GM19025 (cell line): ENCODE measurements around the gene HCRTR1.

Experiments used
- ATAC-seq: cut with Tn5 transposase; IDR thresholded peaks from one replicate; pipeline ENCODE4 v1.9.1; 2021; ENCODE audit warnings: mild to moderate bottlenecking, low read depth, moderate library complexity; ENCODE audit not compliant: unreplicated experiment

HCRTR1 gene

DNA sequence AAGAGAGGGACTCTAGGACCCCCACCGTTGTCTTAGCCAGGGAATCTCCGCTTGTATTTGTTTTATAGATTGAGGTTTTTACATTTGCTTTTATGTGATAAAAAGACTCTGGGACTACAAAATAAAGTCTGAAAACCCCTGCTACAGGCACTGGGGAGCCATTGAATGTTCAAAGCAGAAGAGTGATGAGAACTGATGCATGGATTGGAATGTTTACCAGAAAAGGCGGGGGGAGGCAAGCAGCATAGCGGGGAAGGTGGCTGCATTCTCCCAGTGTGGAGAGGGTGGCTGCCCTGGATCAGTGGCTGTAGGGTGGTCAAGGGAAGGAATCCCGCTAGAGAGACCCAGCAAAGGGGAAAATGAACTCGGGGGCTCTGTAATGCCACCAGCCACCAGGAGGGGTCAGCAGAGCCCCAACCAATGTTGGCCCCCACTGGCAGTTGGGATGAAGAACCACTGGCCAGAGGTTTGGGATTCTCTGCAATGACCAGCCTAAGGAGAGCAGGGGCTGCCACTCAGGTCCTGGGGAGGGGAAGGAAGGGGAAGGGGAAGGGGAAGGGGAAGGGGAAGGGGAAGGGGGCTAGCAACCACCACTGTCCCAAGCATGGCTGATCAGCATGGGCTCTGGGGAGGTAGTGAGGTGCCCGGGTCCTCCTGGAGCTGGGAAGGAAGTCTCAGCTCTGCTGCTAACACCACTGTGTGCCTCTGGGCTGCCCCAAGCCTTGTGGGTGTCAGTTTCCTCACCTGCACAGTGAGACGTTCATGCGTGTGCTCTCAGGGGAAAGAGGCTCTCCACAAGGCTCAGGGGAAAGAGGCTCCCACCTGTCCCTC is 46.3 kb downstream of the HCRTR1 start:
- no peak for ATAC-seq

DNA sequence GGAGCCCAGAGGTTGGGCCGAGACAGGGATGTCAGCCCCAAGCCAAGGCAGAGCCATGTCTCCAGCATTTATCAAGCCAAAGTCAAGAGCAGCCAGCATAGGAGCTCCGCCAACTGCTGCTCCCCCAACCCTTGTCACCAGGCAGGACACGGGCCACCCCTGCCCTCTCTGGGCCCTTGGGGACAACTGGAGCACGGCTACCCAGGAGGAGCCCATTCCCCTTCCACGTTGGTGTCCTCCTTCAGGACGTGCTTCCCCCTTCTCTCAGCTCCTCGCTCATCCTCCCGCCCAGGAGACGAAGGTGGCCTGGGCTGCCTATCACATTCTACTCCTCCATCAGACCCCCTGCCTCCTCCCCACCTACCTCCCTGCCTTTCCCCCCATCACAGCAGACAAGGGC is 47.0 kb downstream of the HCRTR1 start:
- no peak for ATAC-seq

DNA sequence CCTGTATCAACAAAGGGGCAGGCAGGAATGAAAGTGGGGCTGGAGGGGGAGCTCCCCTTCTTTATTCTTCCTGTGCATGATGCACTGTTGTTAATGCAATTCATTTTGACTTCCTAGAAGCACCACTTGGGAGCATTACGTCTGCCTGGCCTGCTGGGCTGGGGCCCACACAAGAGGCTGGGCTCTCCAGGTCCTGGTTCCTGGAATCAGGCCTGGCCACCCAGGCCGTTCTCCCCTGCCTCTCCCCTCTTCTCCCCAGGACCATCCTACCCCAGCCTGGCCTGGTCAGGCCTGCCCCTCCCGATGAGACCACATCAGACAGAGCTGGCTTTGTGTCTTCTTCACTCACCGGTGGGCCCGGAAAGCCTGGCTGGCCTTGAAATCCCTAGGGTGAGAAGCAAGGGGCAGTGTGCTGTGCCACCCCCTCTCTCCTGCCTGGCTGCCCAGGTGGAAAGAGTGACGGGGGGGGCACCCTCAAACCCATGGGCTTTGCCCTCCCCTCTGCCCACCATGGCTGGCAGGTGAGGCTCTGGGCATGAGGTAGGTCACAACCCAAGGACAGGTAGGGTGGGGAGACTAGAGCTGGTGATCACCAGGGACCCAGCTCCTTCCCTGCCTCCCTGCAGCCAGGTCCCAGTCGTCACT is 47.9 kb downstream of the HCRTR1 start:
- ATAC-seq, result no peak

DNA sequence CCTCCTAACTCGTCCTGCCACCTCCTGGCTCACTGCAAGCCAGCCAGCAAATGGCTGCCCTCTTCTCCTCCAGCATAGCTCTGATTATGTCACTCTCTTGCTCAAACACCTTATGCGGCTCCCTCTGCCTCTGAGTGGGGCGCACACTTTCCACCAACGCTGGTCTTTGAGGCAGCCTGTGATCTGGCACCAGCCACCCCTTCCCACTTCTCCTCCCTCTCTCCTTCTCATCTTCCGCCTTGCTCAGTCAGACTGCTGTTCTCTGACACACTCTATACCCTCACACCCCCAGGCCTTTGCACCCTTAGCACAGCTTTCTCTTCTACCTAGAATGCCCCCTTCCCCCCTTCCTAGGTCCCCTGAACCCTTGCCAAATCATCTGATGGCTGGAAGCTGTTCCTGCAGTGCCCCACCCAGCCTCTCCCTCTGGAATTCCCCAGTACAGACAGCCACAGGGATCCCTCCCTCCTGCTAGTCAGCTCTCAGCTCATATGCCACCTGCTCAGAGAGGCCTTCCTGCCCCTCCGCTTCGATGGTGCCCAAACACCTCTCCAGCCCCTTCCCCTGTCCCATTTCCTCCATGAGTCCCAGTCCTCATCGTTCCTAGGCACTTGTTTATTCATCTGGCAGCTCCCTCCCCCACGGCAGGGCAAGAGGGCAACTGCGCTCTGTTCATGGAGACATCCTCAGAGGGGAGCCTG is 48.9 kb downstream of the HCRTR1 start:
- ATAC-seq, result no peak

DNA sequence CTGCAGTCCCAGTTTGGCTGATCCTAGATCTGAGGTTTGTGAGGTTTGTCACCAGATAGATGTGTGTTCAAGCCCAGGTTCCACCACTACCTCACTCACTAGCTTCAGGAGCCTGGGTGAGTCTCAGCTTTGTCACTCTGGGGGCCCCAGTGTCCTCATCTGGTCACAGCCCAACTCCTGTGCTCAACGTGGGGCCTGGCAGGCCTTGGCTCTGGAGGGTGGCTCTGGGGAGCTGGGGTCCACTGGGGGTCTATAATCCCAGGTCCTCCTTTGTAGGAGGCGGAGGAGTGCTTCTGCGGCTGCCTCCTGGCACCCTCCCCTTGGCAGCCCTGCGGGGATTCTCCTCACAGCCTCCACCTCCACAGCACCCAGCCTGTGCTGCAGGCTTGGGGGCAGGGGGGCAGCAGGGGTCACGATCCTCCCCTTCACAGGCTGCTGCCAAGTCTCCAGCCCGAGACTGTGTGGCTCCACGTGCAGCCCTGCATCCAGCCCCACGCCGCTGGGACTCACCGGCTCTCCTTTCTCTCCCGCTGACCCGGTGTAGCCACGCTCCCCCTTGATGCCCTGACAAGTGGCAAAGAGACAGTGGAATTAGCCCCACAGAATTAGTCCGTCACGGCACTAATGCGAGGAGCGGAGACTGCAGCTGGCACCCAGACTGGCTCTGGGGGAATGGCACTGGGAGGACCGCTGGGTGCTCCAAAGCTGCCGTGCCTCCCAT is 49.7 kb downstream of the HCRTR1 start:
- no peak for ATAC-seq

DNA sequence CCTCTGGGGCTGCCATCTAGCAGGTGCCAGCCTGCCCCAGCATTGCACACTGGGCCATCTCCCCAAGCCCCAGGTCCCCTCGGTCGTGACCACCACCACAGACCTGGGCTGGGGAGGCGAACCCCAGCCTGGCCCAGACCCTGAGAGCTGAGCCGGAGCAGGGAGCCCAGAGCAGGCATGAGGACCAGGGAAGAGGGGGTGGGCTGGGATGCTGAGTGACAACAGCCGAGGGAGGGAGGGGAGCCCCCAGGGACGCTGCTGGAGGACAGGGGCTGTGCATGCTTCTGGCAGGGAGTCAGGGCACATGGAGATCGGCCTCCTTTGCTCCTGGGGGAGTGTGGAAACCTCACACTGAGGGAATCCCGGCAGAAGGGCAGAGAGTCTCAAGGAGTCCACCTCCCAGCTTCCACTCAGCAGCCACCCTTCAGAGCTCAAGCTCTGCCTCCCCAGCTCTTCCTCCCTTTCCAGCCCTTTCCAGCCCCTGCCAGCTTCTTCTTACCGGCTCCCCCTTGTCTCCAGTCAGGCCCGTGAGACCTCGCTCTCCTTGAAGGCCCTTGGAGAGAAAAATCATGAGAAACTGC is 50.9 kb downstream of the HCRTR1 start:
- ATAC-seq, result no peak

DNA sequence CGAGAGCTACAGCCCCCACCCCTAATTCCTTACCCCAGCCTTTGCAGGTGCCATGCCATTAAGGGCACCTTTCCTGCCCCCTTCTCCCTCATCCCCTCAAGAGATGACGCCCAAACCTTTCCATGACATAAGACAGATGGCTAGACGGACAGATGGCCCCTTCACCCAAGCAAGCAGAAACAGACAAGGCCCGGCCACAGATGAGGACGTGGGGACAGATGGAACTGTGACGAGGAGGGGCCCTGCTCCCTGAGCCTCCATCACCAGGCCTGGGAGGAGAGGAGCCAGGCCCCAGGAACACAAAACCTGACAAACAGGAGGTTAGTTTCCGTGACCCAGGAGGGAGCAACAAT is 51.9 kb downstream of the HCRTR1 start:
- ATAC-seq, result no peak

DNA sequence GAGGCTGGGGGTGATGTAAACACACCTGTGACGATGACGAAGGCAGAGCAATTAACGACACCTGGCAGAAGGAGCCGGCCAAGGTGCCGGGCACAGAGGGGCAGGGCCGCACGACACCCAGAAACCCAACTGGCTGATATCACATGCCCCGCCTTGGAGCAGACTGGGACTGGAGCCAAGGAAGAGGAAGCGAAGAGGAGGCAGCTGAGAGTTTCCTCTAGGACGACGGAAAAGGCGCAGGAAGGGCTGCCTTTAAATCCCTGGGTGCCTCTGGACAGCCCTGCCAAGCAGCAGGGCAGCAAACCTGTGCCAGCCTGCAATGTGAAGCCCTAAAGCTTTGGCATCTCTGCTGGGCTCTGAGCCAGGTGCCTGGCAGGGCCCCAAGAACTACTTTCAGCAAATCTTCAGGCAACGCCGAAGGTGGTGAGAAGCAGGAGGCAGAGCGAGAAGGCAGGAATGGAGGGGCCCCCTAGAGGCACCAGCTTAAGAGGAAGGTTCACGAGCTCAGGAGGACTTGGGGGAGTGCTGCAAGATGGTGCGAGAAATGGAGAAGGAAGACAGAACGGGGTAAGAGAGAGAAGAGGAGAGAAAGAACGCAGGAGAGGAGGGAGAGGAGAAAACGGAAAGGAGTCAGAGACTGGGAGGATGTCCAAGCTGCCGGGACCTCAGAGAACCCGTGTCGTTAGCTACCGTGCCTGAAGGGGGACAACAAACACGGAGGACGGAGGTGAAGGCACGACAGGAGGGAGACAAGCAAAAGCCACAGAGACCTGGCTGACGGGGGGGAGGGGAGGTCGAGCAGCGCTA is 52.5 kb downstream of the HCRTR1 start:
- no peak for ATAC-seq

DNA sequence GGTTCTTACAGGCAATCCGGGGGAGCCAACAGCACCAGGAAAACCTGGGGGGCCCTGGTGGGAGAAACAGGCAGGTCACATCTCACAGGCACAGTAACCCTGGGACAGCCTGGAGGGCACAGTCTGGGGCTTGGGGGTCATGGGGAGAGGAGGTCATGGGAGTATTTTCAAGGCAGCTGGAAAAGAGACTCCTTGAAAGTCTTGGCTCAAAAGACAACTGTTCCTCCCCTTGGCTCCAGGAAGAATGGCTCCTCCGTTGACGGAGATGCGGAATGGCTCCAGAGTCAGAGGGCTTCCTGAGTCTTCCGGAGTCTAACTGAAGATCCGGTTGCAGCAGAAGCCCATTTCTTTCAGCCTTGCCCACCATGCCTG is 53.1 kb downstream of the HCRTR1 start:
- no peak for ATAC-seq

DNA sequence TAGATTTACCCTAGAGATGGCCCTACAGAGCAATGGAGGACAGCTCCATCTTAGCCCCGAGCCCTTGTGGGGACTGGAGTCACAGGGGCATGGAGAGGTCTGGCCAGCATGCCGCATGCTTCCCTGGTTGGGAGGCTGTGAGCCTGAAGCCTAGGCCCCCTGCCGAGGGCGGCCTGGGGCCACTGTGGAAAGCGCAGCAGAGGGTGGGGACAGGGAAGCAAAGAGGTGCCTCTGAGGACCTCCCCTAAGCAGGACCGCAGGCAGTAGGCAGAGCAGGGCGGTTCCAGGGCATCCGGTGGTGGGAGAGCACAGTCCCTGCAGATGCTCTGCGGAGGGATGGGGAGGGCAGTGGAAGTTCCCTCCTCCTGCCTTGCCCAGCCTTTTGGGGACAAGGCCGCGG is 53.7 kb downstream of the HCRTR1 start:
- no peak for ATAC-seq

DNA sequence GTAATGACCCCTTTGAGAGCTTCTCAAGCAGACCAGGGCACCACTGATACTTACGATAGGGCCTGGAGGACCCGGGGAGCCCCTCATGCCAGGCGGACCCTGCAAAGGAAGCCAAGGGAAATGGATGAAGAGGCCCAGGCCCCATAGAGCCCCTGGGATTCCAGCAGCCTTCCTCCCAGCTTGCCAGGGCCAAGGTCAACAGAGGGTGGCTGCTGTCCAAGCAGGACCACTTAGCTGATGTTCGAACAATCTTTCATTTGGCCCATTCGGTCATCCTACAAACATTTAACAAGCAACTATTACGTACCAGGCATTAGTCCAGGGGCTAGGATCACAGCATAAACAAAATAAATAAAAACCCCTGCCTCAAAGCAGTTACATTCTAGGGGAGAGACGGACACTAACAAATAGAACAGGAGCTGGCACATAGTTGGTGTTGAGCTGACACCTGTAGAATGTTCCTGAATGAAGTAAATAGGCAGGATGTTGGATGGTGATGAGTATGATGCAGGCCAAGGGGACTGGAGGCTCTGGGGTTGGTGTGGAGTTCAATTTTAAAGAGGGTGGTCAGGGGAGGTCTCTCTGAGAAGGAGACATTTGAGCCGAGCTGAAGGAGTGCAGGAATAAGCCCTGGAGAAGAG is 54.2 kb downstream of the HCRTR1 start:
- ATAC-seq, result no peak

DNA sequence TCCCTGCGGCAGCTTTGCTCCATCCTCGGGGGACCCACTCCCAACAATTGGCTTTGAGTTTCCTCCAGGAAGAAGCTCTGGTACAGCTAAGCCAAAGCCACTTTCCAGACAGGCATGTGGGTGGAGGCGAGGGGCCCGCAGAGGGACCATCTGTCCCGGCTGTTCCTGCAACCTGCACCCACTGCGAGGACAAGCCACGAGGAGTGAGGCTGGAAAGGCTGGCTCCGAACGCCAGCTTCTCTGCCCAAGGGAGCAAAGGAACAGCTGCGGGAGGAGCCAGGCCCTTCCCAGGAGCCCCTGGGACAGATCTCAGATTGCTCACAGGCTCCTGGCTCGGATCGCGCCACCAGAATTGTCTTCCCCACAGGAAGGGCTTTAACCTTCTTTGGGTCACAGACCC is 55.5 kb downstream of the HCRTR1 start:
- ATAC-seq, result no peak

DNA sequence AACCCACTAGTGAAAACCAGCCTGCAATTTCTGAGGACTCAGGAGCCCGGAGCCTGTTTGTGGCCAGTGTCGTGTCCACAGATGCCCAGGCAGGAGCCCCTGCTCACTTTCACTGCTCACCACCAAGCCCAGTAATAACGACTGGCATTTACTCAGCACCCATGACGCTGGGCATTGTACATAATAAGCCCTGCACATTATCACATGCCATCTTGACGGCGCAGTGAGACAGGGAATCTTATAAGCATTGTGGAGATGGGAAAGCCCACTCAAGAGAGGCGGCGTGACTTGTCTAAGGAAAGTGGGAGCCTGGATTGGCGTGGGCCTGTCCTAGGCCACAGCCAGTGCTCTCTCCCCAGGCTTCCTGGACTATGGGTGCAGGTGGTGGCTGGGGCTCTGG is 55.9 kb downstream of the HCRTR1 start:
- ATAC-seq, result no peak

DNA sequence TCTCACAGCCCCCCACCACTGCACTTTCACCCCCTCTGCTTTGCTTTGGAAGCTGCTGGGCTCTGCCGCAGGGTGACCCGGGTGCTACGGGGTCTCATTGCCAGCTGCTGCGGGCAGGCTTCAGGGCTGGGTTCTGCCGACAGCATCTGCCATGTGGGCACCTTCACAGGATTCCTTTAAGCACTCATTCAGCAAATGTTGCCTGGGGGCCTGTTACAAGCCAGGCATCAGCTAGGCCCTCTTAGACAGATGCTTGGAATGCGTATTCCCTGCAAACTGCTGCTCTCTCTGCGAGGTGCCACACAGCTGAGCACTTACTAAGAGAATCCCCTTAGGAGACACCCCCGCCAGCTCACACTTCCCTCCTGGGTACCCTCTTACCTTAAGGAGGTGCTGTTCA is 57.1 kb downstream of the HCRTR1 start:
- no peak for ATAC-seq

DNA sequence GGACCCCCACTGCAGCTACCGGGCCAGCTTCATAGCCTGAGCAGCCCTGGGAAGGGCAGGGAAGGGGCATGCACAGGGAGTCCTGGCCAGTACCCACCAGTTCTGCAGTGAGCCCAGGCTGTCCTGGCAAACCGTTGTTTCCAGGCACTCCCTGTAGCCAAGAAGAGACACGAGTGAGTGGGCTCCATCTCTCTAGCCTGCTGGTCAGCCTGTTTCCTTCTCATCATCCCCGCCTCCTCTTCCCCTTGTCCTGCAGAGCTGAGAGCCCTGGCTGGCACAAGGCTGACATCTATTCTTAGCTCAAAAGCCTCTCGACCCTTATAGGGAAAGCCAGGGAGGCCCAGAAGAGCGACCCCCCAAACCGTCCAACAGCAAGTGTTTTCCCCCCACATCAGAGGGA is 57.7 kb downstream of the HCRTR1 start:
- ATAC-seq, result no peak

DNA sequence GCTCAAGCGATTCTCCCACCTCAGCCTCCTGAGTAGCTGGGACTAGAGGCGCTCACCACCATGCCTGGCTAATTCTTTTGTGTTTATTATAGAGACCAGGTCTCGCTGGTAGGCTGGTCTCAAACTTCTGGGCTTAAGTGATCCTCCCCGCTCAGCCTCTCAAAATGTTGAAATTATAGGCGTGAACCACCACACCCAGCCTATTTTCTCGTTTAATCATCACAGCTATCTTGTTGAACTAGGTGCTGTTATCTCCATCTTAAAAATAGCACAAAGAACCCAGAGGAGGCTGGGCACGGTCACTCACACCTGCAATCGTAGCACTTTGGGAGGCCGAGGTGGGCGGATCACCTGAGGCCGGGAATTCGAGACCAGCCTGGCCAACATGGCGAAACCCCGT is 58.3 kb downstream of the HCRTR1 start:
- no peak for ATAC-seq
